Activated CD4-positive, alpha-beta T cell treated with anti-CD3 and anti-CD28 coated beads, Interleukin-2, amount 50 U/mL, for 1 hour (primary cell): ENCODE measurements around the gene KIF2C.
"Not testable (repeated sequence)": the region's sequence is repeated elsewhere in the genome, so short reads cannot be mapped to it uniquely, and the experiment has no call there.

Source experiments
- DNase-seq: peaks from one replicate; pipeline ENCODE4 v3.0.0-alpha.2; 2020

Gene KIF2C

DNA sequence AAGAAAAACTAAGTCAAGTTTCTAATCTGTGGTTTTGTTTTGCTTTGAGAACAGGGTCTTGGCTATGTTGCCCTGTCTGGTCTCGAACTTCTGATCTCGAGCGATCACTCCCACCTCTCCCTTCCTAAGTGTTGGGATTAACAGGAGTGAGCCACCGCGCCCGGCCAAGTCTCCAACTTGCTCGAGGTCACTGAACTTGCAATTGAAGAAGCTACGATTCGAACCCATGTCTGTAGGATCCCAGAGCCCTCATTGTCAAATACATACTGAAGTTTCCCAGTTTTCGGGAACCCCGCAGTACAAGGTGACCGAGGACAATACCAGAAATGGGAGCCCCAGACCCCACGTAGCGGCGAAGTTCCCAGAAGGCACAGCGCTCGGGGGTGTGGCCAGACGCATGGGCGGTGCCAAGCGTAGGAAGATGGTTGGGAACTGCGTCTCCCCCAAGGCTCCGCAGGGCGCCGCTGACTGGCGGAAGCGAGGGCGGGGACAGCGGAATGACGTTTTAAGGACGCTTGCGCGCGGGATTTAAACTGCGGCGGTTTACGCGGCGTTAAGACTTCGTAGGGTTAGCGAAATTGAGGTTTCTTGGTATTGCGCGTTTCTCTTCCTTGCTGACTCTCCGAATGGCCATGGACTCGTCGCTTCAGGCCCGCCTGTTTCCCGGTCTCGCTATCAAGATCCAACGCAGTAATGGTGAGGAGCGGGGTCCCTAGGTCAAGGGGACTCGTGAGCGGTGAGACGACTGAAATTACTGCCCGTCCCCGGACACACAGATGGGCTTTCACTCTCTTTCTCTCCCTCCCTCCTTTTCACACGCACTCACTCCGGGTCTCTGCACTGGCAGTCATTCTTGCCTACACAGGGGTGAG lies at the start of gene KIF2C:
Gene KIF2C, plus strand, starts transcription at position 531 of the 872 bp plus-strand sequence. Its CDS starts 96 bp downstream, at position 627.
- DNase-seq, result peak; percentile 96

DNA sequence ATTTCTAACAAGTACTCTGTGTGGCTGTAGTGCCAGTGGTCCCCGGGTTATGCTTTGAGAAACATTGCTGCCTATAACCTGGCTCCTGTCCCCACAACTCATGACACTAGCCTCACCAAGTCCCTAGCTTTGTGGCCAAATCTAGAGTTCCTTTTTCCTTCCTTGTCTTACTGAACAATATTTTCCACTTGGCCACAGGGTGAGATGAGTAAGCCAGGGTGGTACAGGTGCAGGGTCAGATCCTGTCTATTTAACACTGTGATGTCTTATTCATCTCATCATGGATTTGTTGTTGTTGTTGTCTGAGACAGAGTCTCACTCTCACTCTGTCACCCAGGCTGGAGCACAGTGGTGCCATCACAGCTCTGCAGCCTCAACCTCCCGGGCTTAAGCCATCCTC lies 46.5 kb upstream of the KIF2C start:
- DNase-seq, result no peak

DNA sequence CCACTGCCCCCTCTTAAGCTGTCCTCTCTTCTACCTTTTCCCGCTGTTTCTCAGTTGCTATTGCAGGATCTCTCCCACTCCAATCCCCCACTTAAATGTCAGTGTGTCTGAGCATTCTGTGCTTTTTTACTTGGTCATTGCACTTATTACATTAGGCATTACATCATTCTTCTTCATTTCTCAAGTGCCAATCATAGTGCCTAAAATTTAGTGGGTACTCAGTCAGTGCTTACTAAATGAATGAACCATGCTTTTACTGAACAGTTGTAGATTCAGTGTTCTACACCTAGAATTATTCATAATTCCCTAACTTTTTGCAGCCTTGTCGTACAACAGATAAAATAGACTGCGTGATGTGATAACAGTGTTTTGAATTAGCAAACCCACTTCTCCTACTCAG lies 45.7 kb upstream of the KIF2C start:
- no peak for DNase-seq

DNA sequence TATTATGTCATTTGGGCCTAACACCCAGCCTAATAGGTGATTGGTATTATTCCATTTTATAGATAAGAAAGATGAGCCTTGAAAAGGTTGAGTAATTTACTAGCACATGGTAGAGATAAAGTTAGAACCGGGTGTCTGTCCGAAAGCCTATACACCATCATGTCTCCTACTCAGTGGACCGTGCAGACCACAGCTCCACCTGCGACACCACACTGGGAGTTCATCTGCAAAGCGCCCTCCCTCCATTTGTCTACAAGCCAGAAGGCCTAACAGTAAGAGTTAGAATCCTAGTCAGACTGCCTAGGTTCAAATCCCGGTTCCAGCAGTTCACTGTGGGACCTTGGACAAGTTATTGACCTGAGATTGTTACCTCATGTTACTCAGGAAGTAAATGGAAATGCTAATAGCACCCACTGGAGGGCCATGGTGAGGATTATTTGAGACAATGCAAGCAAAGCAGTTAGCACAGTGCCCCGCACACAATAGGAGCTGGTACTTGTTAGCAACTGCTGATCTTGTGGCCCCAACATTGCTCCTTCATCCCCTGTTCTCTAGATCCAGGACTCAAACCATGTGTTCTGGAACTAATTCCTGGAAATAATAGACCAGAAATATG lies 44.7 kb upstream of the KIF2C start:
- DNase-seq, result no peak

DNA sequence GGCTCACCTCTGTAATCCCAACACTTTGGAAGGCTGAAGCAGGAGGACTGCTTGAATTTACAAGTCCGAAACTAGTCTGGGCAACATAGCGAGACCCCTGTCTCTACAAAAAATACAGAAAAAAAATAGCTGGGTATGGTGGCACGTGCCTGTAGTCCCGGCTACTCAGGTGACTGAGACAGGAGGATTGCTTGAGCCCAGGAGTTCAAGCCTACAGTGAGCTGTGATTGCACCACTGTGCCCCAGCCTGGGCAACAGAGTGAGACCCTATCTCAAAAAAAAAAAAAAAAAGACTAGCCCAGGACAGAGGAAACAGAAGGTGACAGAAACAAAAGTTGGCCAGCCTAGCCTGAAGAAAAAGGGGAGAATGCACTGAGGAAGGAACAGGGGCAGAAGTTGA lies 44.0 kb upstream of the KIF2C start:
- DNase-seq, result no peak

DNA sequence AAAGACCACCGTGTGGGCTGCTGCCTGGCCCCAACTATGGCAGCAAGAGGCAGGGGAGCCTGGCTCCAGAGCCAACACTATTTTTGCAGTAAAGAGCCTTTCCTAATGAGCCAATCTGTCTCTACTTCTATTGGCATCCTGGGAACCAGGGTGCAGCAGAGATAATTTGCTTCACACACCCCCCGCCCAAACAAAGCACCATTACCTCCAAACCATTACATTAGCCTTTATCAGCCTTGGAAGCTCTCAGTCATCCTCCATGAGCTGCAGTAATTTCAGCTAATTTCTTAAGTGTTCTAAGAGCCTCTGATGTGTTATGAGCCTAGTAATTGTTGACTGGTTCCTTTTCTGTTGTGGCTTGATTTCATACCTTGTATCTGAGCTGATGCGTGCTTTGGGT lies 43.5 kb upstream of the KIF2C start:
- DNase-seq, result no peak

DNA sequence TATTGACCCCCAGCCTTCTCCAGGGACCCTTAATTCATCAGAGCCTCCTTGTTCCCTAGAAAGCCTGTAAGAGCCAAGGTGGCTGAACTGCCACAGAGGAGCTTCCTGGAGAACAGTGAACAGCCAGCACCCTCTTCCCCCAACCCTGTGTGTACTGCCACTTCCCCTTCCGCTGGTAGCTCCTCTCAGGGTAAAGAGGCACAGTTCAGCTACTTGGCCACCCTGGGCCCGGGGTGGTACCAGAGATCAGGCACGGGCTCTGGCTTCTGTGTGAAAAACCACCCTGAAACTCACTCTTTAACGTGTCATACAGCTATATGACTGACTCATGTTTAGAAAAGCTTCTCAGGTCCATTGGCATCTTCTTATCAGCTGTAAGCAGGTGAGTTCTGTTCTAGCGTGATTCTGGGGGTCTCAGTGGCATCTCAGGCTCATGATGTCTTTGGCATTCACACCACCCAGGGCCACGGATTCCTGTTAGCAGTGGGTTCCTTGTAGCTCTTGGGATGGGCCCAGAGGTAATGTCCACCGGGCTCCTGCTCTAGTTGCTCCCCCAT lies 42.8 kb upstream of the KIF2C start:
- DNase-seq, result peak; percentile 16

DNA sequence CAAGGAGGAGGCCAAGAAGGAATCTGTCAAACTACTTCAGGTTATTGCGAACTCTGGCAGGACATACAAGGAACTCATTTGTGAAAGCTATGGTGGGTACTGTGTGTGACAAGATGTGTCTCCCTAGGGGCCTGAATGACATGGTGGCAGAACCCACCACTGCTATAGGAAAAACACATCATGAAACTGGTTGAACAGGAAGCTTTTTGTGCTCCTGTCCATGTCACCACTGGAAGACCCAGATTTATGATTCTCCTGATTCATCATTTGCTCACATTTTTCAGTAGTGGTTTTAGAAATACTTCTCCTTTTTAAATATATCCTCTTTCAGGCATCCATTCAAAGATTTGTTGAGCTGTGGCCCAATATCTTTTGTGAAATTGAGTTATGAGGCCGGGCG lies 41.5 kb upstream of the KIF2C start:
- no peak for DNase-seq

DNA sequence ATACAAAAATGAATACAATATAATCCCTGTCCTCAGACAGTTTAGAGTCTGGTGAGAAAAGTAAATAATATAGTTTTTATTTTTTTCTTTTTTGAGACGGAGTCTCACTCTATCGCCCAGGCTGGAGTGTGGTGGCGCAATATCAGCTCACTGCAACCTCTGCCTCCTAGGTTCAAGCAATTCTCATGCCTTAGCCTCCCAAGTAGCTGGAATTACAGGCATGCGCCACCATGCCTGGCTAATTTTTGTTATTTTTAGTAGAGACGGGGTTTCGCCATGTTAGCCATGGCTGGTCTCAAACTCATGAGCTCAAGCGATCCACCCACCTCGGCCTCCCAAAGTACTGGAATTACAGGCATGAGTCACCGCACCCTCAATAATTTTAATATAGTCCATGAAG lies 40.3 kb upstream of the KIF2C start:
- DNase-seq, result not testable (repeated sequence)

DNA sequence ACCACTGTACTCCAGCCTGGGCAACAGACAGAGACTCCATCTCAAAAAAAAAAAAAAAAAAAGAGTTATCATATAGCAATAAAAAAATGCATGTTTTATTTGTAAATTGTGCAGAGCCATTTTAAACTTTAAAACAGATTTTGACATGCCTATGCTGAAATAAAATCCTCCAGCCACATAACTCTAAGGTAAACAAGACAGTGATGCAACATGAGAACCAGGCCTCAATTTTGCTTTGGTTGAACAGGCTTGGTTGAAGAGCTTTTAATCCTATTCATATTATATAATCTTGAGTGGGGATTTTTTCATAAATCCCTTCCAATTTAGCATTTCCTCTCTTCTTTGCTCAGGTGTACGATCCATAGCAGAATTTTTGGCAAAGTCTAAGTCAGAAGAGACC lies 39.1 kb upstream of the KIF2C start:
- no peak for DNase-seq

DNA sequence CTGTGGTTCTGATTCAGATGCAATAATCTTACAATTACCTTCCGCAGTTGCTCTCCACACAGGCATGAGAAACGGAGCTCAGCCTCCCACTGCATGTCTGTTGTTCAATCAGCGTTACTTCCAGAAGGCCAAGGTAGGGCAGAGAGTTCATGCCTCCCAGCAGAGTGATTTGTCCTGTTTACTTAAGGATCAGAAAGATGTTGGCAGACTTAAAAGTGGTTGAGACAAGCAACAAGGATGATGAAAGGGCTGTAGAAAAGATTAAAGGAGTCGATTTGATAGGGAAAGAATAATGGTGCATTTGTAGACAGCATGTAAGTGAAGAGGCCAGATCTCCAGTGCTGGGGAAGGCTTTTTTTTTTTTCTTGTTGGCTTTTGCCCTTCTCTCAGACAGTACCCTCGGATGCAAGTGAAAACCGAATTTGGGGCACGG lies 38.5 kb upstream of the KIF2C start:
- no peak for DNase-seq

DNA sequence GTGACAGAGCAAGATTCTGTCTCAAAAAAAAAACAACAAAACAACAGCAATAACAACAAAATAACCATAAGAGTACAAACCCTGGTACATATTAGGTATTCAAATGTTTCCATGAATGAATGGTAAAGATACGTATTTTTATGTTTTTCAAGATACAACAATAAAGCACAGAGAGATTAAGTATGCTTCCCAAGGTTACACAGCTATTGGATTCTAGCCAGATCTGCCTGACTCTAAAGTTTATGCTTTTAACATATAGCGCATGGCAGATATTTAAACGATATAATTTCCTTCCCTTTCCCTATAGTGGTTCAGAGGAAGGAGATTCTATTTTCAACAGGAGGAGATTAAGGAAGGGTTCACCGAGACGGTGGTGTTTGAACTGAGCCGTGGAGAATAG lies 34.2 kb upstream of the KIF2C start:
- no peak for DNase-seq

DNA sequence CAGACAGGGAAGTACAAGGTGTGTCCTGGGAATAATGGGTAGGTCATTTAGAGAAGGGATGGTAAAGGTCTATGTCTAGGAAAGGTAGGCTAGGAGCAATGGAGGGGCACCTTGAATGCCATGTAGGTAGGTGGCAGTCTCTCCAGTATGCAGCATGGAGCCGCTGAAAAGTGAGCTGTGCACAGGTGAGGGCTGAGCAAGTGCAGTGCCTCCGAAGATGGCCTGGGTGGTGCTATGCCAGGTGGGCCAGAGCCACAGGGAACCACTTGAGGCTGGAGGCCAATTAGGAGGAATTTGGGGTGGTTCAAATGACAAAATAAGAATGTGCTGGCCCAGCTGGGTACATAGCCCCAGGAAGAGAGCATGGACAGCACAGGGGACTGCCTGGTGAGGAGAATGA lies 33.7 kb upstream of the KIF2C start:
- no peak for DNase-seq

DNA sequence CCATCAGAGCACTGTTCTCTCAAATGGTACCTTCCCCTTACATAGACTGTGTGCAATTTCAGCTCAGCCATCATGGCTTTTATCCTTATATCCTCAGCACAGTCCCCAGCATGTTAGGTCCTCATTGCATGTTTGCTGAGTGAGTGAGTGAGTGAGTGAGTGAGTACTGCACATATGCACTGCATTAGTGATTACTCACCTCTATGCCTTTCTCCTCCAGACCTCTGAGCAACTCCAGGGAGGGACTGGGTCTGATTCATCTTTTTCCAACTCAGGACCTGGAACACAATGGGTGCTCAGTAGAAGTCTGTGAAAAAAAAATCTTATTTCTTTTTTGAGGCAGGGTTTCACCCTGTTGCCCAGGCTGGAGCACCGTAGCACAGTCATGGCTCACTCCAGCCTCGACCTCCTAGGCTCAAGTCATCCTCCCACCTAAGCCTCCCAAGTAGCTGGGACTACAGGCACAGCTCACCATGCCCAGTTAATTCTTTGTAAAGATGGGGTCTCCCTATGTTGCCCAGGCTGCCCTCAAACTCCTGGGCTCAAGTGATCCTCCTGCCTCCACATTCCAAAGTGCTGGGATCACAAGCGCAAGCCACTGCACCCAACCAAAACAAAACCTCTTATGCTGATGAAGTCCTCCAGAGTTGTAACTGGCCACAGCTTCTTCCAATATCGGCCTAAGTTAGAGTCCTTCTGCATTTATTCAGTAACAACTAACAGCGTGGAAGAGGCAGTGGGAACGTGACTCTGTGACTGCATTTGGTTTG lies 32.3 kb upstream of the KIF2C start:
- no peak for DNase-seq

DNA sequence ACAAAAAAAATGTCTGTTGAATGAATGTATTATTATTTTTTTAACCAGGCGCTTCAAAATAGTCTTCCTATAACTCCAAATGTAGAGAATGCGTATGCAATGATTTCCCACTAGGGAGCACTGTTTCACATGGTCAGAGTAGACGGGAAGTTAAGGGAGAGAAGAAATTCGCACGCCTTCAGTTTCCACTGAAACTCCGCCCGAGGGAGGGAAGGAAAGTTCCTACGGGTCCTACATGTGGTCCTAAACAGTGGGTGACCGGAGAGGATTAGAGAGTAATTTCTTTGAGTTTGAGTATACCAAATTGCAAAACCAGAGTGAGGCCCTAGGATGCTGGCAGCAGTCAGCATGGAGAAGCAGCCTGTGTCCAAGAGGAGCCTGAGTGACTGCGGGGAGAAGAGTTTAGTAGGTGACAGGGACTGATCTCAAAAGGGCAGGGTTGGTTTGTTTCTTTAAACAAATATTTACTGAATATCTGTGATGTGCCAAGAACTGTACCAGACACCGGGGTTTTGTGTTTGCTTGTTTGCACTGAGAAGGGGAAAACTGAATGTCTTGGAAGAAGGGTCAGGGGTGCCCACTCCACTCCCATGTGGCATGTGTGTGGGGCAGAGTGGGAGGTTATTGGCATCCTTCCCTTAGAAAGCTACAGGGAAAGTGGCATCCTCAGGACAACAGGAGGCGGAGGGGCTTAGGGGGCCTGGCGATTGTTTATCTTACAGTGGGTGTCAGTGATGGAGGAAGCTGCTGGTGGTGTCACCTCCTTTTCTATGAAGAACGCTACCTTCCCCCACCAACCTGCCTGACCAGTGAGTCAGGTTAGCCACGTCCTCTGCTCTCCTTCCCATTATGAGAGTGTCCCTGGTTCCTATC lies 31.4 kb upstream of the KIF2C start:
- no peak for DNase-seq

DNA sequence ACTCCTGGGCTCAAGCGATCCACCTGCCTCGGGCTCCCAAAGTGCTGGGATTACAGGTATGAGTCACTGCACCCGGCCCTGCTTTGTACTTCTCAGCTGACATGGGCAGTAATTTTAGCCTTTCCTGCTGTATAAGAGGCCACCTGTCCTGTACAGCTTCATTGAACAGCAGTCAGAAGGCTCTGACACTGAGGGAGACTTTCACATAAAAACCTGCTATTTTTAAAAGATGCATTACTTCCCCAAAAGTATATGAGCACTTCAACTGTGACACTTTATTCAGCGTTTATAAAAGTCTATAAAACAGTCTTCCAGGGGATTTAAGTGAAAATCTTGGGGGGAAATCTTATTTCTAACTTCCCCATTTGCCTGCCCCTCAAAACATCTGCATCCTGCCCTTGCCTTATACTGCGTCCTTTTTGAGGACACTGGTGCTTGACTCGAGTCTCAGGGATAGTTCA lies 26.3 kb upstream of the KIF2C start:
- DNase-seq, result no peak

DNA sequence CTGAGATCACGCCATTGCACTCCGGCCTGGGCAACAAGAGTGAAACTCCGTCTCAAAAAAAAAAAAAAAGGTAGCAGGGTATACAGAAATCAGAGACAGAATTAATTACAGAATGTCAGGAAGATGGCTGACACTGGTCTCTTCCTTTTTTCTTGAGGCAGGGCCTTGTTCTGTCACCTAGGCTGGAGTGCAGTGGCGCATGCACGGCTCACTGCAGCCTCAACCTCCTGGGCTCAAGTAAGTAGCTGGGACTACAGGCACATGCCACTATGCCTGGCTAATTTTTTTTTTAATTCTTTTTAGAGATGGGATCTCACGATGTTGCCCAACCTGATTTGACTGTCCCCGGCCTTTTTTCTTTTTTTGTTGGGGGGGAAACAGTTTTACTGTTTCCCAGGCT lies 25.1 kb upstream of the KIF2C start:
- DNase-seq, result no peak

DNA sequence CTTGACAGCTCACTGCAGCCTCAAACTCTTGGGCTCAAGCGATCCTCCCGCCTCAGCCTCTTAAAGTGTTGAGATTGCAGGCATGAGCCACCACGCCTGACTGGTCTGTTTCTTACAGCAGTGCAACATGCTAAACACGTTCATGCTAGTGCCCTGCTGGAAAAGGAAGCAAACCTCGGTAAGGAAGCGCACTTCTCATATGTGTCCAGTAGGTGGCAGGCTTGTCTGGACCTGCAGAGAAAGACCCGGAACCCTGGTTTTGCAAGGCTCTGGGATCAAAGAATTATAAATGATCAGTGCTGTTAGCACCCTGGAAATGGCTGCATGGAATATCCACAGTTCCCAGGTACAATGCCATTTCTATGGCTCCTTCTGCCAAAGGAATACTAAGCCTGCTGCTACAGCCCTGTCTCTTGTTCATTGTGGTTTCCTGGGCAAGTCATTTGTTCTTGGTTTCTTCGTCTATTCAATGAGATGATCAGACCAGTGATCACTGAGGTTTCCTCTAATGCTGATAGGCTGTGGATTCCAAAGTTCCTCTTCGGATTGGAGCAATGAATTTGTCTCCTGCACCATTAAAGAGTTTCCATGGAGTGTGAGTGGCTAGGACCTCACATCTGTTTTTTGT lies 24.6 kb upstream of the KIF2C start:
- DNase-seq, result peak; percentile 60

DNA sequence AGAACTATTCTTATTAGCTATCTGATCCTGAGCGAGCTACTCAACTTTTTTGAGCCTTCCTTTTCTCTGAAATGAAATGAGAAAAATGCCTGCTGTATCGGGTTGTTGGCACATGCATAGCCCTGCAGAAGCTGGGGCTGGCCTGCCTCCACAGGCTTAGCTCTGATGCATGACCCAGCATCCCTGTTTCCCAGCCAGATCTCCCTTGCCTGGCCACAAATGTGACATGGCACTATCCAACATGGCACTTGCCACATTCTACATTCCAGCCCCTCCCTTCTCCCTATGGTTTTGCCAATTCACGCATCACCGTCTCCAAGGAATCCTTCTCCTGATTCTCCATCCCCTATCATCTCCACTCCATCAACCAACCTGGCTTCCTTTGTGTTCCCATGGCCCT lies 22.5 kb upstream of the KIF2C start:
- DNase-seq, result no peak

DNA sequence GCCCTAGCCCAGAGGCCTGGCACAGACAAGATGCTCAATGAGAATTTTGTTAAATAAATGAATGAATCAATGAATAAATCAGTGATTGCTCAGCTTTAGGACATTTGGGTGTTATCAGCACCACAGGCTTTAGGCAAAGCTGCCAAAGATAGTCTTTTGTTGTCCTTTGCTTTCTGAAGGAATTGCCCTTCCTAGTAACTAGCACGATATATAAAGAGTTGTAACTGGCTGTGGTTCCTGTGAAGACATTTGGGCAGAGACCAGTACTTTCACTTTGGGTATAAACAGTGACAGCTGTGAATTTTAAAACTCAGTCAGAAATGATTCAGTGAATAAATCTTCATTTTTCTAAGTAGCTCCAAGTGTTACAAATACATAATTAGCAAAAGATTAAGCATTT lies 22.0 kb upstream of the KIF2C start:
- DNase-seq, result no peak

DNA sequence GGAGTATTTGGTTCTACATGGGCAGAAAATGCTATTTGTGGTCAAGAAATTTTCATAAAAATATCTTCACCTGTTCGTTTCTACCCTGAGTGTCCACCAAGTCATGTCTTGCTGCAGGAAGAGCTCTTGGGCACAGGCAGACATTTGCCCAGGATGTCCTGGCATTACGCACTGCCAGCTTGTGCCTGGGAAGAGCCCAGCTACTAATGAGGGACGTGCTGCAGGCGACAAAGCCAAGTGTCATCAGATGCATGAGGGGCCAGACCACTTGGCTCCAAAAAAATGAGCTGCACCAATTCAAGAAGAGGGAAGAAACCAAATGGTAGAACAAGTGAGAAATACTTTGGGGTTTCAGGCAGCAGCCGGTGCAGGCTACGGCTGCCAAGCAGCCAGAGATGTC lies 21.5 kb upstream of the KIF2C start:
- DNase-seq, result no peak

DNA sequence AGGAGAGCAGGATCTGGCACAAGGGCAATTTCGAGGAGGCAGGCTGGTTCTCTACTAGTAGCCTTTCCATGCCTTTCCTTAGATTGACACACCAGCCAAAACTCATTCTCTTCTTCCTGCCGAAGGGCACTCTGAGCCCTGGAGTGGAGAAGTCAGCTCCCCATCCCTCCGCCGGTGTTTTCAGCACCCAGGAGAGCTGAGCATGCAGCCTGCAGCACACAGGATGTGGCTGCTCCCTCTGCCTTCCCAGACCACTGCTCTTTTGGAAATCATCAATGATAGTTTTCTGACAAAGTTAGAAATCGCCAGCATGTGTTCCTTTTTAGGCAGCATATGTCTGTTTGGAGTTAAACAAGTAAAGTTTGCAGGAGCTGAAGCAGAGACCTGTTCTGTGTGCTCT lies 20.3 kb upstream of the KIF2C start:
- DNase-seq, result no peak
